H1 (cell line): Measurements from ENCODE around the gene CWC25. TPM values are rescaled to one million over a fixed set of nuclear protein-coding genes. Genes with fewer than 3 reads are reported as not detected.

Experiments
- CTCF ChIA-PET: fragments of 300-600 bp; sonication (Branson Sonifier 250); formaldehyde crosslinking; loops from one replicate; lab custom pipeline; 2021; ENCODE audit not compliant: partially characterized antibody; lab: Charles Lee
- POLR2A ChIA-PET: fragments of 300-600 bp; sonication (Branson Sonifier 250); formaldehyde crosslinking; loops from one replicate; lab custom pipeline; 2021; ENCODE audit warnings: inconsistent platforms; ENCODE audit not compliant: partially characterized antibody; lab: Charles Lee
- DNase-seq, 2 experiments: peaks; one replicate each; pipeline versions ENCODE4 v3.0.0 to v3.0.0-alpha.2; 2010 to 2022; ENCODE audit warnings: low spot score in 2 of 2, low read depth in 1 of 2, mixed read lengths in 1 of 2
- FAIRE-seq: peaks from 2 replicates; lab custom pipeline; 2011; peaks lifted over from hg19 to GRCh38; lab: Jason Lieb, UNC
- H2AFZ ChIP-seq: 2 replicates; pipeline ENCODE4 v1.8.1; 2012; ENCODE audit warnings: low read length, inconsistent platforms
- H2AK5ac ChIP-seq: 2 replicates; pipeline ENCODE4 v1.6.1; 2013; ENCODE audit warnings: low read depth, low read length
- H2BK120ac ChIP-seq: replicated peaks from 2 replicates; pipeline ENCODE3; 2013; ENCODE audit warnings: low read depth, low read length, inconsistent platforms
- H2BK12ac ChIP-seq: 2 replicates; pipeline ENCODE4 v1.6.1; 2013; ENCODE audit warnings: low read depth, low read length
- H2BK15ac ChIP-seq: 2 replicates; pipeline ENCODE4 v1.6.1; 2013; ENCODE audit warnings: low read length
- H2BK20ac ChIP-seq: 2 replicates; pipeline ENCODE4 v1.6.1; 2013; ENCODE audit warnings: low read length
- H2BK5ac ChIP-seq: 2 replicates; pipeline ENCODE4 v1.6.1; 2013; ENCODE audit warnings: low read depth, low read length
- H3K14ac ChIP-seq: 2 replicates; pipeline ENCODE4 v1.6.1; 2013; ENCODE audit warnings: inconsistent platforms; ENCODE audit not compliant: insufficient read length
- H3K18ac ChIP-seq: 2 replicates; pipeline ENCODE4 v1.6.1; 2013; ENCODE audit warnings: low read length; ENCODE audit errors: extremely low read depth
- H3K23ac ChIP-seq: 2 replicates; pipeline ENCODE4 v1.6.1; 2013; ENCODE audit warnings: inconsistent platforms; ENCODE audit not compliant: insufficient read length
- H3K23me2 ChIP-seq: 2 replicates; pipeline ENCODE4 v1.6.1; 2013; ENCODE audit warnings: low read depth, low read length
- H3K27ac ChIP-seq: 2 replicates; pipeline ENCODE4 v1.6.1; 2011; ENCODE audit warnings: low read depth, low read length, inconsistent platforms
- H3K27me3 ChIP-seq, 4 experiments: replicated peaks in 1 of 4; 1 replicate in 1 of 4; 2 replicates in 3 of 4; pipeline versions ENCODE4 v1.6.1 to v1.8.1; 2011 to 2013; ENCODE audit warnings: low read length in 3 of 4, mild to moderate bottlenecking in 3 of 4, inconsistent platforms in 2 of 4, mixed read lengths in 2 of 4, moderate library complexity in 1 of 4; ENCODE audit not compliant: control insufficient read depth in 3 of 4, insufficient read depth in 3 of 4; ENCODE audit errors: extremely low read depth in 1 of 4
- H3K36me3 ChIP-seq, 4 experiments: 2 replicates each; pipeline versions ENCODE4 v1.6.1 to v1.8.1; 2011 to 2013; ENCODE audit warnings: mild to moderate bottlenecking in 4 of 4, low read length in 3 of 4, moderate library complexity in 2 of 4, control low read depth in 1 of 4, inconsistent platforms in 1 of 4; ENCODE audit not compliant: insufficient read depth in 4 of 4, control insufficient read depth in 2 of 4
- H3K4ac ChIP-seq: replicated peaks from 2 replicates; pipeline ENCODE3; 2013; ENCODE audit warnings: low read length, low read depth, mixed read lengths, inconsistent platforms; ENCODE audit not compliant: insufficient read length
- H3K4me1 ChIP-seq, 4 experiments: replicated peaks in 1 of 4; 1 replicate in 1 of 4; 2 replicates in 3 of 4; pipeline versions ENCODE4 v1.6.1 to v1.8.1; 2011 to 2013; ENCODE audit warnings: low read length in 3 of 4, inconsistent platforms in 2 of 4, mixed read lengths in 1 of 4; ENCODE audit not compliant: insufficient read depth in 4 of 4, control insufficient read depth in 3 of 4
- H3K4me2 ChIP-seq, 2 experiments: 2 replicates each; pipeline versions ENCODE4 v1.6.1 to v1.8.1; 2011 to 2013; ENCODE audit warnings: low read depth in 2 of 2, low read length in 2 of 2, control low read depth in 1 of 2, inconsistent platforms in 1 of 2, mild to moderate bottlenecking in 1 of 2; ENCODE audit not compliant: insufficient read depth in 1 of 2
- H3K4me3 ChIP-seq, 4 experiments: fragments of 200-600, 300-600 bp in 1 of 4; sonication (generic), shearing (Covaris generic), sonication (Bioruptor Twin) in 1 of 4; 2 replicates each; pipeline versions ENCODE4 v1.5.1 to v1.8.1; 2011 to 2016; ENCODE audit warnings: low read length in 4 of 4, low read depth in 3 of 4, control low read depth in 2 of 4, inconsistent platforms in 2 of 4, mild to moderate bottlenecking in 2 of 4, mixed read lengths in 1 of 4, moderate library complexity in 1 of 4; ENCODE audit not compliant: insufficient read depth in 2 of 4; ENCODE audit errors: extremely low read depth in 1 of 4
- H3K56ac ChIP-seq: replicated peaks from 2 replicates; pipeline ENCODE3; 2013; ENCODE audit warnings: low read depth, mild to moderate bottlenecking, mixed read lengths, low read length, inconsistent platforms; ENCODE audit not compliant: insufficient read length
- H3K79me1 ChIP-seq: 2 replicates; pipeline ENCODE4 v1.6.1; 2013; ENCODE audit warnings: low read depth, low read length, control low read depth
- H3K79me2 ChIP-seq, 2 experiments: 2 replicates each; pipeline versions ENCODE4 v1.6.1 to v1.8.1; 2012 to 2013; ENCODE audit warnings: low read length in 2 of 2, mild to moderate bottlenecking in 2 of 2, inconsistent platforms in 1 of 2; ENCODE audit not compliant: insufficient read depth in 2 of 2, control insufficient read depth in 1 of 2
- H3K9ac ChIP-seq, 4 experiments: replicated peaks in 1 of 4; 1 replicate in 1 of 4; 2 replicates in 3 of 4; pipeline versions ENCODE4 v1.6.1 to v1.8.1; 2011 to 2013; ENCODE audit warnings: low read depth in 3 of 4, low read length in 3 of 4, control low read depth in 2 of 4, mild to moderate bottlenecking in 2 of 4, moderate library complexity in 2 of 4, inconsistent platforms in 1 of 4; ENCODE audit errors: extremely low read depth in 1 of 4
- H3K9me3 ChIP-seq, 2 experiments: 2 replicates each; pipeline versions ENCODE4 v1.6.1 to v1.8.1; 2012 to 2013; ENCODE audit warnings: mild to moderate bottlenecking in 2 of 2, moderate library complexity in 2 of 2, control low read depth in 1 of 2, inconsistent platforms in 1 of 2, low read depth in 1 of 2, low read length in 1 of 2, mixed read lengths in 1 of 2; ENCODE audit not compliant: insufficient read depth in 2 of 2
- H4K20me1 ChIP-seq, 2 experiments: replicated peaks in 1 of 2; 2 replicates each; pipeline versions ENCODE3 to v1.8.1; 2011 to 2013; ENCODE audit warnings: inconsistent platforms in 2 of 2, low read length in 2 of 2, mild to moderate bottlenecking in 1 of 2; ENCODE audit not compliant: insufficient read depth in 2 of 2, control insufficient read depth in 1 of 2
- H4K5ac ChIP-seq: 2 replicates; pipeline ENCODE4 v1.6.1; 2013; ENCODE audit warnings: low read length, low read depth, mixed read lengths, inconsistent platforms; ENCODE audit not compliant: insufficient read length
- H4K8ac ChIP-seq: 2 replicates; pipeline ENCODE4 v1.8.0; 2013; ENCODE audit warnings: mild to moderate bottlenecking, moderate library complexity, low read length, inconsistent platforms; ENCODE audit not compliant: insufficient read depth; ENCODE audit errors: extremely low read depth
- H4K91ac ChIP-seq: replicated peaks from 2 replicates; pipeline ENCODE3; 2013; ENCODE audit warnings: low read length, mixed read lengths, inconsistent platforms; ENCODE audit not compliant: insufficient read length
- CHD1 ChIP-seq: IDR thresholded peaks from 2 replicates; pipeline ENCODE4 v1.6.1; 2012; ENCODE audit warnings: low read depth, low read length, improper control_type of control experiment
- CTBP2 ChIP-seq: IDR thresholded peaks from 2 replicates; pipeline ENCODE4 v1.7.0; 2011; ENCODE audit warnings: borderline replicate concordance, mild to moderate bottlenecking, moderate library complexity, mixed read lengths, low read length; ENCODE audit not compliant: insufficient read depth, insufficient read length
- E2F6 ChIP-seq: IDR thresholded peaks from 2 replicates; pipeline ENCODE4 v1.6.1; 2012; ENCODE audit warnings: inconsistent platforms
- JUND ChIP-seq: IDR thresholded peaks from 2 replicates; pipeline ENCODE4 v1.6.1; 2011; ENCODE audit warnings: mild to moderate bottlenecking, improper control_type of control experiment, low read length
- SUZ12 ChIP-seq: fragments of 200-600 bp; sonication (generic); IDR thresholded peaks from 2 replicates; pipeline ENCODE4 v1.6.1; 2012; ENCODE audit warnings: mild to moderate bottlenecking, inconsistent platforms, low read length, moderate library complexity, mixed read lengths
- WGBS, 2 experiments: shearing (Covaris generic) in 1 of 2; methylation state at CpG; one replicate each; pipeline versions ENCODE4 v1.1.6 to v1.1.7; 2013 to 2015; ENCODE audit warnings: low lambda C conversion rate in 2 of 2, mixed read lengths in 2 of 2, inconsistent platforms in 1 of 2, low coverage in 1 of 2, missing lambda C conversion rate in 1 of 2; ENCODE audit not compliant: insufficient replicate concordance in 2 of 2, insufficient coverage in 1 of 2, insufficient read length in 1 of 2; ENCODE audit errors: extremely low coverage in 1 of 2, missing lambda C conversion rate in 1 of 2; 5-methylcytosine and 5-hydroxymethylcytosine counted together
- polyA plus RNA-seq, 7 experiments: library from polyadenylated mRNA; depleted of rRNA in 3 of 7; stranded (reverse) in 5 of 7; unstranded in 2 of 7; fragments of >200 nt in 5 of 7; fragments of 200-250 nt in 2 of 7; gene quantifications; 1 replicate in 5 of 7; 2 replicates in 1 of 7; 4 replicates in 1 of 7; pipeline versions ENCODE4 v1.2.1 to v1.2.3, GENCODE V29; 2011 to 2013; ENCODE audit warnings: missing spikeins in 2 of 7, mixed read lengths in 2 of 7
- total RNA-seq: library from RNA; stranded (reverse); fragmentation: NEBNext Ultra II Directional; extraction: Animal tissue kit (Norgen Biotek cat#: 25700); gene quantifications from 2 replicates; pipeline ENCODE4 v1.2.1, GENCODE V29; 2021

CWC25 gene
- total and polyA plus RNA-seq, 2 of the 8 experiments (the other 6 are each of a cell fraction or from before 2014, with no cell fraction given), result 11.1 to 13.1 TPM

- H3K18ac ChIP-seq, result no peak overlapping the region
- no peak overlapping the region for H3K56ac ChIP-seq
- no peak overlapping the region; the same call in 1 of the 2 replicates for H2BK5ac ChIP-seq
- no peak overlapping the region for H2AFZ ChIP-seq
- H3K27me3 ChIP-seq, result no peaks in the 10 kb centered on the region
- TF ChIP-seq SUZ12, result no peak
- no peak for TF ChIP-seq JUND
- TF ChIP-seq CTBP2, result no peak
- TF ChIP-seq E2F6, result no peak
- TF ChIP-seq CHD1, result no peak
- no peak overlapping the region for H3K9ac ChIP-seq
- no peak overlapping the region for H3K4me3 ChIP-seq
- peaks cover 27 to 48% (median 42%) of the 10 kb centered on the region in 4 experiments for H3K36me3 ChIP-seq
- no peak overlapping the region for H4K91ac ChIP-seq
- no peak overlapping the region for H3K14ac ChIP-seq
- H3K23ac ChIP-seq, result no peak overlapping the region
- no peaks in the 10 kb centered on the region for H3K23me2 ChIP-seq
- 80% methylated on average over 5 of the region's 5 CpGs; no CpG with 5 or more reads in 1 of the 2 experiments for WGBS, 2 experiments
- H3K4me2 ChIP-seq, result no peak overlapping the region
- H3K79me1 ChIP-seq, result no peaks in the 10 kb centered on the region
- no peak overlapping the region for H4K8ac ChIP-seq
- H4K20me1 ChIP-seq, result peaks cover 0 to 3% of the 10 kb centered on the region in 2 experiments
- POLR2A ChIA-PET, result interaction anchor here (1.5 to 1.7 kb wide), 3 partner anchors 8 to 17 kb away, joined by 4 to 10 read pairs (median 5); no protein-coding TSS in a partner anchor
- no peak overlapping the region for H2BK20ac ChIP-seq
- DNase-seq (no peak), FAIRE-seq (no peak)
- CTCF ChIA-PET, result interaction anchor here (1.7 to 1.8 kb wide), 2 partner anchors 31 to 77 kb away, joined by 4 to 5 read pairs; no protein-coding TSS in a partner anchor
- H2BK15ac ChIP-seq, result no peak overlapping the region
- H3K4ac ChIP-seq, result no peak overlapping the region
- no peaks in the 10 kb centered on the region for H3K79me2 ChIP-seq
- no peak overlapping the region for H4K5ac ChIP-seq
- H3K4me1 ChIP-seq, result no peaks in the 10 kb centered on the region
- no peaks in the 10 kb centered on the region for H3K9me3 ChIP-seq
- no peak overlapping the region for H2BK12ac ChIP-seq
- H2BK120ac ChIP-seq, result no peak overlapping the region
- no peak overlapping the region for H2AK5ac ChIP-seq
- H3K27ac ChIP-seq, result no peak overlapping the region
Observed at GRCh38 chr17:38766341-38766740, 58.8 kb downstream of the CWC25 start.
